GM18505 (cell line): ENCODE results near the gene STK39.

Source experiments
- ATAC-seq: cut with Tn5 transposase; IDR thresholded peaks from one replicate; pipeline ENCODE4 v1.9.1; 2021; ENCODE audit not compliant: unreplicated experiment
- POLR2A ChIP-seq: IDR thresholded peaks from 4 replicates; pipeline ENCODE4 v1.6.1; 2011; ENCODE audit warnings: borderline replicate concordance; ENCODE audit not compliant: insufficient read depth, insufficient read length; ENCODE audit errors: extremely low read depth

The STK39 gene

DNA sequence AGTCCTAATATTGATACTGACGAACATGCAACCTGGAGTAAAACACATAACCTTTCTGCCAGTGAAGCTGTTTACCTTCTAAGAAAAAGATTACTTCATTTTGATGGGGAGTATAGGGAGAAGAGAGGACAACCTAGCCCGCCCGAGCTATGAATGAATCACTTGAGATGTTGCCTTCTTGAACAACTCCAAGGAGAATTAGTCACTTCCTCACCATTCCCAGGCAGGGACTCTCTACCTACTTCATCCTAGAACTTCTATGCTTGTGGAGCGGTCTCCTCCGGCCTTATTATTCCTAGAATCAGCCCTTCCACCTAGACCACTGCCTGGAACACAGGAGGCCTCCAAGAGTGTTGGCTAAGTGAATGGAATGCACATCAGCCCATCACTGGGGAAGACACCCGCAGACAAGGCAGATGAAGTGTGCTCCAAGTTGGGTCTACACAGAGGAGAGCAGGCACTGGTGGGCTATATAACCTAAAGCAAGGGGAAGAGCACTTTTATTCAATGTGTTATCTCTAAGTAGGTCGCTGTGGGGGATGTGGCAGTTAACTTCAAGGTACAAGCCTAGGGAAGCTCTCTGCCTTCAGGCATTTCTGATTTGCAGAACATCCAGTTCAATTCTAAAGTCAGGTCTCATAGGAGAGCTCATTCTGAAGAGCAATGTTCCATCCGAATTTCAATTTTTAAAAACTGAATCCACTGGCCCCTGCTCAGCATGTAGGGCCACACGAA lies 57.4 kb downstream of the STK39 start:
- TF ChIP-seq POLR2A = no peak
- no peak for ATAC-seq

DNA sequence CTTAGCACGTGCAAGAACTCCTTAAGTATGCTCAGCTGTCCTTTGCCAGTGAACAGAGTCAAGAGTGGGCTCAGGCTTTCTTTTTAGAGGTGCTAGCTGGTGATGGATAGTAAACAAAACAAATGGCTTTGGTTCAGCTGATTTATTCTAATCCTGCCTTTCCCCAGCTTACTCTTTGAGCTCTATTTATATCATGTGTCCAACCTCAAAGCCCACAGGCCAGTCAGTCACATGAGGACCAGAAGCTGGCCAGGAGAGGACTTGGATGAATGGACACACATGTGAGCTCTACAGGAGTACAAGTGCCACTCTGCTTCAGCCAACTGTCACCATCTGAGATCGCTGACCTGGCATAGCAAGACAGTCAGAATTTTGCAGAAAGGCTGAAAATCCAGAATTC lies 59.4 kb downstream of the STK39 start:
- TF ChIP-seq POLR2A = no peak
- ATAC-seq = no peak

DNA sequence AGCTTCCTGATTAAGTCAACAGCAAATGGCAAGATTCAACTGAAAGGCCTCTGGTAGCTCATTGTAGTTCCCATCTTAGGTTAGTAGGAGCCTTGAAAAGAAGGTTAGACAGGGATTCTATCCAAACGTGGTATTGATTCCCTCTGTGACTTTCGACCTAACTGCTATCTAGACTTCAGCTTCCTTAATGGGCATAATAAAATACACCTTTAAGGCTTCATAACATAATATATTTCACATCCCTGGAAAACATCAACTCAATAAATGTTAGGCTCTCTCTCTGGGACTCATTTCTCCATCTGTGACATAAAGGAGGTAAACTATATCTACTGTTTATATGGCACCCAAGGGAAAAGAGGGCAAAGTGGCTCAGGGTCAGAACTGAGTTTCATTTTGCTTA lies 60.9 kb downstream of the STK39 start:
- ATAC-seq = no peak
- TF ChIP-seq POLR2A = no peak

DNA sequence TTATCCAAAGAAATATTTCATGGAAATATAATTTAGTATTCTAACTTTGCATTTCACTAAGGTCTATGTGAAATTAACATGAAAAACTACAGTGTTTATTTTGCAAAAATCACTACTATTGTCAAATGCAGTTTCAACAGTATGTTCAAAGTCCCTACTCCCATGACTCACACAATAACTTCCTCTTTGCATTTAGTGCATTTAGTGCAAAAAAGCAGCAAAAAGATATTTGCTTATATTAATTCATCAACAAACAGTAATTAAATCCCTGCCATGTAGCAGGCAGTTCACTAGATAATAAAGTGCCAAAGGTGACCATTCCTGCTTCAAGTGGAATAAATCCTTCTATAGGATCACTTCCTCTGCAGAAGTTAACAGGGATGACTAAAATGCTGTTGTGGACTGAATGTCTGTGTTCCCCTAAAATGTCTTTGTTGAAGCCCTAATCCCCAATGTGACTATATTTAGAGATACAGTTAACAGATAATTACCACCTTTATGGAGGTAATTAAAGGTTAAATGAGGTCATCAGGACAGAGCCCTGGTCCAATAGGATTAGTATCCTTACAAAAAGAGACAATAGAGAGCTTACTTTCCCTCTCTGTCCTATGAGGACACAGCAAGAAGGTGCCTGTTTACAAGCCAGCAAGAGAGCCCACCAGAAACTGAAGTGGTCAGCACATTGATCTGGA lies 61.7 kb downstream of the STK39 start:
- no peak for ATAC-seq
- TF ChIP-seq POLR2A = no peak

DNA sequence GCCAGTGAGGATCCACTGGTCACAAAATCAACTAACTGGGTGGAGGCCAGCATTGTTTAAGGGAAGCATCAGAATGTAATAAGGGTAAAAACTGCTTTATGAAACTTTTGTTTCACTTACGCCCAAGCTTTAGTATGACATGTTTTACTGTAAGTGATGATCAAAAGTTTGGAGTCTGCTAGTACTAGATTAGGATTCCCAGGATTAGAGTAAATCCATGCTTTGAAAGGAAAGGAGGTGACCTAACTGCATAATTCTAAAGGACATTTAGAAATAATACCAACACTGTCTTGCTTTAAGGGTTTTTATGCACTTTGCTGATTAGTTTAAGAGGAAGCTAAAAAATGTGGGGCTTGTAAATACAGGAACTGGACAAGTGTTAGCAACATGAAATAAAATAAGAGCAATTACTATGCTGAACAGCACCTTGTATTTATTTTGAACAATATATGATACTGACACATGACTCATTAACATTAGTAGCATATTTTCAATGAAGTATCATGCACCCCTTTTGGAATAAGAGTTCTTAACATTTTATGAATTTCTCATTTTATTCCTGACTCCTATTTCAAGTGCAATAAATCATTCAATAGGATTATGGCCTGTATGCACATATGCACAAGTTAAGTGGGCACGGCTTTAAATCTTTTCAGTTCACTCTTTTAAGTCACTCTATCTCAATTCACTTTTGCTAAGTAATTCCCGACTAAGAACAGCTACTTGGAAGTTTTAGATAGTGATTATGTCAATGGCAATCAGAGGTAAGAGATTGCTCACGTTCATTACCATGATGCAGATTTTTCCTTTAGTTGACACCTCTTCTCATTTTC lies 62.5 kb downstream of the STK39 start:
- TF ChIP-seq POLR2A = no peak
- no peak for ATAC-seq

DNA sequence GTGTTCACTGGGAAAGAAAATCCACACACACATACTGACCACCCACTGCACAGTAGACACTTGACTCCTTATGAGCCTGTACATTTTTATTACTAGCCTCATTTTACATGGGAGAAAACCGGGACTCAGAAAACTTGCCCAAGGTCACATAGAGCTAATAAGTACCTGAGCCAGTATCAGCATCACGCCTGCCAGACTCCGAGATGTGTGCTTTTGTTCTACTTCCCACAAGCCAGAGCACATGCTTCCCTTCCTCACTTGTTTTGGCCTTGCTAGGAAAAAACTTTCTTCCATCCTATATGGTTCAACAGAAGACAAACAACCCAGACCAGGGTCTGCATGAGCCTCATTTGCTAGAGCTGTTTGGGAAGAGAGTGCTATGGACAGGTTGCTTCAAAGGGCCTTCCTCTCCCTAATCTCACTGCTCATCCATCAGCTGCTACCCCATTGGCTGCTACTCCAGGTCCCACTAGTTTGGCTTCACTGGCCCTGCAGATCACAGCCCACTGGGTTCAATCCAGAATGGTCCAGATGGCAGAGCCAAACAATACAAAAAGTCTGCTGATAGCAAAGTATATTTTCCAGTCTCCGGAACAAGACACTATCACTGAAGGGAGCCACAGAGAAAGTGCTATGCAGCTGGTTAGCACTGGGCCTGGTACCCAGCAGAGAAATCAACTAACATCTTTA lies 63.9 kb downstream of the STK39 start:
- no peak for TF ChIP-seq POLR2A
- no peak for ATAC-seq

DNA sequence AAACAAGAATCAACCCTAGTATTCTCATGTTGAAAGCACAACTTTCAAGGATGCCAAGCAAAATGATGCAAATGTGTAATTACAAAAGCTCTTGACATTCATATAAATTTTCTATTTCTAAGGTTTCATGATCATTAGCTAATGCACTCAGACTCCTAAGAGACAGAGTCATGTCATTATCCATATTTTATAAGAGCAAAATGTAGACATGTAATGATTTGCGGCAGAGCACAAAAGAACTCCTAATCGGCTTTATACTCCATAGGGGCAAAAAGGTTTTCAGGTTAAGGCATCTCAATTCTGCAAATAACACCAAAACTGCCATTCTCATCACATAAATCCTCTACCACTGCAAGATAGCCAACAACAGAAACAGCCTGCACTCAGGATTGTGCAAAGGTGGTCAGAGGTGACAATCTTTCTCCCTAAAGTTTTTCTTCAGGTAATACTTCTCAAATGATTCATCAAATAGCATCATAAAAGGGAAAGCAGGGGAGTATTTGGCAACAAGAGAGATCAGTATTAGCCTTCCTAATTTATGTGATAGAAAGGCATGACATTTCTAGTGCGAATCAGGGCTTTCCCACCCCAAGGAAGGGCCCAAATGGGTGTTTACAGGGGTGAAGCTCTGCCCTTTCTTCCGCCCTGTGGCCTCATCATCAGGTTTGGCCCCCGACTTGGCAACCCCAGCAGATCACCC lies 64.7 kb downstream of the STK39 start:
- TF ChIP-seq POLR2A = no peak
- ATAC-seq = no peak

DNA sequence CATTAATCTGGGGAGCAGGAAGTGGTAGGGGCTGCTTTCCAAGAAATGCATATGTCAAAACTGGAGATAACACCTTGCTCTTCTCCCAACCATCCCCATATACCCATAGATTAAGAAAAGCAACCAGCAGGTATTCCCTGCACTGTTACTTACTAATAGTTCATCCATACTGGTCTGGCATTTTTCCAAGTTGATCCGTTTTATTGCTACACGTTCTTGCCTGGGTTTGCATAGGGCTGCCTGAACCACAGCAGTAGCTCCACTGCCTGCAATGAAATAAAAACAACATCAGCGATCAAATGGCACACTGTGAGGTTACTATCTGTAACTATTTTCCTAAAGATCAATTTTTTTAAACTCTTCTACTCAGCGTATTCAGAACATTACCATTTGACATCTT lies 65.6 kb downstream of the STK39 start:
- ATAC-seq = no peak
- TF ChIP-seq POLR2A = no peak

DNA sequence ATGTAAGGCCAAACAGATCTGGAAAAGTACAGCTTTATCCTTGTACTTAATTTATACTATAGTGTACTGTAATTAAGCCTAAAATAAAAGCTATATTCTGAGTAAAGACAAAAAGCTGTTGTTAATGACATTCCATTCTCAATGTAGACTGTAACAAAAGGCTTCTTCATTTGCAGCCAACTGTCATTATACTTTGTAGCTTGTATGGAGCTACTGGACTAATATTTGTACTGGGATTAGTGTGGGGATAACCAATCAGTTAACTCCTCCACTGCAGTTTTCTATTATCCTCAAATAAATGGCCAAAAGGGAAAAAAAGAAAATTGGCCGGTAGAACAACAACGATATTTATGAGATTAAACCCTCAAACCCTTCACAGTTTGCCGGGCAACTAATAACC lies 66.5 kb downstream of the STK39 start:
- no peak for TF ChIP-seq POLR2A
- no peak for ATAC-seq

DNA sequence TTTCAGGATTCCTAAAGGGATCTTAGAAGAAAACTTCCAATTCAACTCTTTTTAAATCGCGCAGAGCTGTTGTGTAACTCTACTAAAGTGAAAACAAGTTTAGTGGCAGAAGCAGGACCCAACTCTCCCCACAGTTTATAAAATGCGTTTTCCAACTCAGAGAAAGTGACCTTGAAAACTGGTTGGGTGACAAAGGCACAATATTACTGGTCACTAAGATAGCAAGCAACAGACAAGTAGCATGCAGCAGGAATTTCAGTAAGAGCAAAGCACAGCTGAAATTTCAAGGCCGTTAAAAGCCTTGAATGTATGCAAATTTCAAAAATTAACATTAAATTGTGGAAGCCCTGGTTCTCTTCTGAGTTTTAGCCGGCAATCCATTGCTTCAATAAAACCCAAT lies 66.9 kb downstream of the STK39 start:
- TF ChIP-seq POLR2A = no peak
- no peak for ATAC-seq

DNA sequence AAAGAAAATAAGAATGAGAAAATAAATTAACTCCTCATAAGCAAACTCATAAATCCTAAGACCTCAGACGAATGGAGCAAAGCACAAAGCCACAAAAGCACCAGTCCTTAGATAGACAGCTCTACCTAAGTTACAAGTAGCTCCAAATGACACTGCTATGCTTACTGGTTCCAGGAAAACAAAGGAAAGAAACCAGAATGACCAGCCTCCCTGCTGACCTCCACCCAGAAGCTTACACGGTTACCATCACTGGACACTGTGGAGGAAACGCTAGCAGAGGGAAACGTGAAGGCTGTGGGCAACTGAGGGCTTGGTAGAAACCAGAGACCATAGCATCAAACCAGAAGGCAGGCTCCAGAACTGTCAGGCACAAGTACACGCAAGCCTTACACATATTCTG lies 67.8 kb downstream of the STK39 start:
- no peak for TF ChIP-seq POLR2A
- ATAC-seq = no peak

DNA sequence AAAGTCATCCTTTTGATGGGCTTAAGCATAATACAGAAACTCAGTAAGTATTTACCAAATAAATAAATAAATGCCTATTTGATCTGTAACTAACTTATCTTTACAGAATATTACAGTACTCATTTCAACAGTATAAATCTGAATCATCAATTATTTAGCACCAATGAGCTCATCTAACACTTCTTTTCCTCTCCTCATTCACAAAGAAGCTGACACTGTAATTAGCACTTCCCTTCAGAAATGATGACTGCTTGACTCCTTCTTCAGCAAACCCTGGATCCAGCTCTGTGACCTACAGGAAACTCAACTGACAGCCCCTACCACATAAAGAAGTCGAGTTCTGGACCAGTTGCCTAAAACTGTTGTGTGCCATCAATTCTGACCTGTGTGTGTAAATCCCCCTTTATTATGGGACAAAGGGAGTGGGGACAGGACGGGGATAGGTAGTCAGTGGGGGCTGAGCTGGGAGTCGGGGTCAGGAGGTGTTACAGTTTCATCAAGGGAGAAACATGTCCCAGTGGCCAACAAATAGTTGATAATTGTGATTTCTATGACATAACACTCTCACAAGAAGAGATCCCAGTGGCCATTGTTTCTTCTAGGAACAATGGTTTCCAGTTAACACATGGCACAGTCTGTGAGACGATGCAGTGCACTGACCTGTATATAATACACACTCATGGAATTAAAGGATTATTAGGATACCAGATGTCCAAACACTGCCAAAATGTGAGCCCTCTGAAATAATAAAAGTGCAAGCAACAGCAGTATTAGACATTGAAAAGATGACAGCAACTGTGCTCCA lies 68.7 kb downstream of the STK39 start:
- ATAC-seq = no peak
- TF ChIP-seq POLR2A = no peak
